ENCODE data around the gene PPM1H.
"Not testable (repeated sequence)": the region's sequence is repeated elsewhere in the genome, so short reads cannot be mapped to it uniquely, and the experiment has no call there.

The PPM1H gene

DNA sequence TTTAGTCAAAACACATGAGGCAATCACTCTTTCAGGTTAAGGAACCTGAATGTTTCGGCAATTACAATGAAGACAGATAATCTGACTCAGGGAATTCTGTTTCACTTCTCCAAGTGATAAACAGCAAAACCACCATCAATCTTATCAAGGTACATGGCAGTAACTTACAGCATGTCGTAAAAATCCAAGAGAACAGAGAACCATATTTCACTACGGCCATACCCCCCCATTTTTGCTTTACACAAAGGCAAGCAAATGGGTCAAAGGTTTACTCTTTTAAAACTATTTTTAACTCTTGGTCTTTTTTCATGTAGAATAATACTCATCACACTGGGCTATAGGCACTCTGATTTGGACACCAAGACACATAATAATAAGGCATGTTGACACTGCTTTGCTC lies 102.4 kb downstream of the PPM1H start:
- no peak for ATAC-seq

DNA sequence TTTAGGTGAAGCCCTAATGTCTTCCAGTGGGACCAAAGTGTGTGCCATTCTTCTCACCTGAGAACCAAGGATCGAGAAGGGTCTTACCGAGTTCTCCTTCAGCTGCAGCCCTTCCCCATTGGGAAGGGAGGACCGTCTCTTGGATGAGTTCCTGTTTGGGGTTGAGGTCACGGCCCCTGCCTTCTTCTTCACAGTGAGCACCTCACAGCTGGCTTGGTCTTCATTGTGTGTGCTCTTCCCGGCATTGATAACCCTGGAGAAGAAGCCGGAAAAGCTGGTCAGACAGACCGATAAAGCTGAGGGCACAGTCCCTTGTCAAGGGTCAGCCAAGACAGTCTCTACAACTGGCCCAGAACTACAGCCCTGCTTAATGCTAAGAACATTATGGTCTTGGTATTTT lies 102.9 kb downstream of the PPM1H start:
- no peak for ATAC-seq

DNA sequence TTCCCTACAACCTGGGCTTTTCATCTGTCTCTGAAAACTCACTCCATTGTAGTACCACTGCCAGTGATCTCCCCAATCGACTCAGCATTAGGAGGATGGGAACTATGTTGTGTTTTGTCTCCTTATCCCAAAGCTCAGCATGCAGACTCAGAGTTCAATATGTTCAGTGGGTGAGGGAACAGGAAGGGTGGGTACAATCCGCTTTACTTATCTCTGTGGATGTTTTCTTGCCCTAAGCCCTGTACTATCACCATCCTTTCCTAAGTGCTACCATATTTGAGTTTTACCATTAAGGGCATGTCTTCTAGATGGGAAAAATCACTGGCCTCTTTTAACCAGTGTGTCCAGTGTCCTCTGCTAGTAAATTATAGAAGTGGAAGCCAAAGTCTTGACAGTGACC lies 107.1 kb downstream of the PPM1H start:
- no peak for ATAC-seq

DNA sequence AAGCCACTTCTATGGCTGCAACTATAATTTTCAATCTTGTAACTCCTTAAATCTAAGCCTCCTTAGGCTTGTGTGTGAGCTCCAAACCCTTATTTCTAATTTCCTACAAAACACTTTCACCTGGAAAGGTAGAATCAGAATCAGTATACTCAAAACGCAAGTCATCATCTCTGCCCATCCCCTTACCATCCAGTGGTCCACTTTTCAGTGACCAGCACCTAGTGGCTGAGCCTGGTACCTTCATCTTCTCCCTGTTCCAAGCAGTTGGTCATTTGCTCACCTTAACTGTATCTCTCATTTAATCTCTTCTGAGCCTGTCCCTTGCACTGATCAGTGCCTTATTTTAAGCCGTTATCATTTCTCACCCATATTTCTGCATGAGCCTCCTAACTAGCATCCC lies 107.9 kb downstream of the PPM1H start:
- no peak for ATAC-seq

- ATAC-seq, result no peak
Measured at GRCh38 chr12:62817556-62818271, 117.2 kb downstream of the PPM1H start.

- ATAC-seq, result no peak
Measured at GRCh38 chr12:62814243-62814642, 120.7 kb downstream of the PPM1H start.

GRCh38 chr12:62813031-62813829 lies 121.7 kb downstream of the PPM1H start:
- no peak for ATAC-seq

DNA sequence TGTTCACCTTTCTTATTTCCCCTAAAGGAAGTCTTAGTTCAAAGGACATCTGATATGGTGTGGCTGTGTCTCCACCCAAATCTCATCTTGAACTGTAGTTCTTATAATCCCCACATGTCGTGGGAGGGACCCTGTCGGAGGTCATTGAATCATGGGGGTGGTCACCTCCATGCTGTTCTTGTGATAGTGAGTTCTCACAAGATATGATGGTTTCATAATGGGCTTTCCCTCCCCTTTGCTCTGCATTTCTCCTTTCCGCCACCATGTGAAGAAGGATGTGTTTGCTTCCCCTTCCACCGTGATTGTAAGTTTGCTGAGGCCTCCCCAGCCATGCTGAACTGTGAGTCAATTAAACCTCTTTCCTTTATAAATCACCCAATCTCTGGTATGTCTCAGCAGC lies 123.5 kb downstream of the PPM1H start:
- ATAC-seq, result not testable (repeated sequence)

DNA sequence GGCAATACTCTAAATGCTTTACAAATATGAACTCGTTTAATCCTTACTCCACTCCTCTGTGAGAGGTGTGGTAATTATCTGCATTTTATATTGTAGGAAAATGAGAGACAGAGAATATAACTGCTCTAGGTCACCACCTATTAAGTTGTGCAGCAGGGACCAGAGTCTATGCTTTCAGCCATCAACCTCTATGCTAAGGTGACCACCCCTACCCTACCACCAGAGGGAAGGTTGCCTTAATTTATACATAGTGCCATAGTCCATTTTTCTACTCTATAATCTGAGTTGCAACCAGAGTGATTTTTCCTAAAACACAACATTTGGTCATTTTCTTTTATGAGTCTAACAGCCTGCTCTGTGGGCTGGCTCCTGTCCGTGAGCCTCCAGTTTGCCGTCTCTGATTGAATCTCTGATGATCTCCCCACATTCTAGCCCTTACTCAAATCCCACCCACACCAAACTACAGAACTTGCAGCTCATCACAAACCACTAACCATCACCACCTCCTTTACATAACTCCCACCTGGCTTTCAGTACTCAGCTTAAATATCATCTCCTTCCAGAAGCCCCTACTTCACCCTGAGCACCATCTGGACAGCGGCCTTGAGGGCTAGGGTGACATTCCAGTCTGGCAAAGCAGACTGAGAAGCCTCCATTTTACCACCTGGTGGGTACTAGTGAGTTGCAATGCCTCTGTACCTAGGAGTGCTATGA lies 126.6 kb downstream of the PPM1H start:
- ATAC-seq, result no peak

DNA sequence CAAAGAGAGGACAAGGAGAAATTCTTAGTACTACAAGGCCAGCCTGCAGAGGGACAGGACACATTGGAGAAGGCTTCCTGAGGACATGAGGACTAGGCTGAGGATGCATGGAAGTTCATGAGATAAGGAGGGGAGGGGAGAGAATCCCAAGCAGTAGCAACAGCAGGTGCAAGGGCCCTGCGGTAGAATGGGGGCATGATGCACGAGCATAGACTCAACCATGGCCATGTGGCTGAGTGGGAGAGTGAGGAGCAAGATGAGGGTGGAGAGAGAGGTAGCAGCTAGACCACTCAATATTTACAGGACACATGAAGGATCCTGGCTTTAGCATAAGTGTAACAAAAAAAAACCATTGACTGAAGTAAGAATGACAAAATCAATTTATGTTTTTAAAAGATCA lies 128.1 kb downstream of the PPM1H start:
- ATAC-seq, result no peak

DNA sequence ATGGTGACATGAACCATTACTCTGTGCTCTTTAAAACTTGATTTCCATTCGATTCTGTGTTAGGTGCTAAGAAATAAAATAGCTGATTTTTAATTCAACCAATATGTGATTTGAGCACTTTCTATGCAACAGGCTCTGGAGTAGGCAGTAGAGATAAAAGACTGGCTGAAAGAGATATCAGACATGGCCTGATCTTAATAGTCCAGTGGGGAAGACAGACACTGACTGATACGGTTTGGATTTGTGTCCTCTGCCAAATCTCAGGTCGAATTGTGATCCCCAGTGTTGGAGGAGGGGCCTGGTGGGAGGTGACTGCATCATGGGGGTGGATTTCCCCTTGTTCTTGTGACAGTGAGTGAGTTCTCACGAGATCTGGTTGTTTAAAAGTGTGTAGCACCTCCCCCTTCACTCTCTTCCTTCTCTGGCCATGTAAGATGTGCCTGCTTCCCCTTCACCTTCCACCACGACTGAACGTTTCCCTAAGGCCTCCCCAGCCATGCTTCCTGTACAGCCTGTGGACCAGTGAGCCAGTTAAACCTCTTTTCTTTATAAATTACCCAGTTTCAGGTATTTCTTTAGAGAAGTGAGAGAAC lies 128.6 kb downstream of the PPM1H start:
- no peak for ATAC-seq

- no peak for ATAC-seq
Measured at GRCh38 chr12:62805517-62805916, 129.4 kb downstream of the PPM1H start.

DNA sequence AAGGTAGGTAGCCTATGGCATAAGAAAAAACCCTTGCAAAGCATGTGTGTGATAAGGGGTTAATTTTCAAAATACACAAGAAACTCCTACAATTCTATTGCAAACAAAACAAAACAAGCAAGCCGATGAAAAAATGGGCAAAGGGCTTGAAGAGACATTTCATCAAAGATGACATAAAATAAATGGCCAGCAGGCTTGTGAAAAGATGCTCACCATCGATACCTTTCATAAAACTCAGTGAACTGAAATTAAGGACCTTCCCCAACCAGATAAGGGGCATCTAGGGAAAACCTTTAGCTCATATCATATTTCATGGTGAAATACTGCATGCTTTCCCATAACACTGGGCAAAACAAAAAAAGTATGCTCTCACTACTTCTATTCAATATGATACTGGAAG lies 131.2 kb downstream of the PPM1H start:
- ATAC-seq, result no peak

- ATAC-seq, result no peak
Measured at GRCh38 chr12:62802984-62803383, 132.0 kb downstream of the PPM1H start.

DNA sequence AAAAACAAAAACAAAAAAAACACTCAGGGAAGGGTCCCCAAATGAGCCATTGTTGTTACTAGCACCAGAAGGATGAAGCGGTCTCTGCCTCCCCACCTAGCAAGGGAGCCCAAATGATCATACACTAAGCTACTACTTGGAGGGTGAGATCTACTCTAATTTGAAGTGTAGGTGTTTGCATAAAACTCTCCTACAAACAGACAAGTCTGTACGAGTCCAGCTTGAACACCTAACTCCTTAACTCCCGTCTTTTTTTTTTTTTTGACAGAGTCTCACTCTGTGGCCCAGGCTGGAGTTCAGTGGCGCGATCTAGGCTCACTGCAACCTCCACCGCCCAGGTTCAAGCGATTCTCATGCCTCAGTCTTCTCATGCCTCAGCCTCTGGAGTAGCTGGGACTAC lies 132.6 kb downstream of the PPM1H start:
- ATAC-seq, result no peak

DNA sequence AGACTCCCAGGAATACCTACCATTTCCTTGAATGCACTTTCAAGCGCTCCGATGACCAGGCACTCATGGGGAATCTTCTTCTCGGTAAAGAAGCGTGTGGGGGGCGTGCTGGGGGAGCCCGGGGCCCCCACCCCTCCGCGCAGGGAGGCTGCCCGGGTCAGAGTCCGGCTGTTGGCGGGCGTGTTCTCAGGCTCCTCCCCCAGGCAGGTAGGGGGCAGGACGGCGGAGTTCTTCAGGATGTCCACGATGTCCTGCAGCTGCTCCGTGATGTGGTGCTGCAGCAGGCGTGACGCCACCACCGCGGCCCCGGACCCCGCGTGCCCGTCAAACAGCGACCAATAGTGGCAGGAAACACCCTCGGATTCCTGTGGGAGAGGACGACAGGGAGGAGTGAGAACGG lies 133.2 kb downstream of the PPM1H start:
- ATAC-seq, result no peak

DNA sequence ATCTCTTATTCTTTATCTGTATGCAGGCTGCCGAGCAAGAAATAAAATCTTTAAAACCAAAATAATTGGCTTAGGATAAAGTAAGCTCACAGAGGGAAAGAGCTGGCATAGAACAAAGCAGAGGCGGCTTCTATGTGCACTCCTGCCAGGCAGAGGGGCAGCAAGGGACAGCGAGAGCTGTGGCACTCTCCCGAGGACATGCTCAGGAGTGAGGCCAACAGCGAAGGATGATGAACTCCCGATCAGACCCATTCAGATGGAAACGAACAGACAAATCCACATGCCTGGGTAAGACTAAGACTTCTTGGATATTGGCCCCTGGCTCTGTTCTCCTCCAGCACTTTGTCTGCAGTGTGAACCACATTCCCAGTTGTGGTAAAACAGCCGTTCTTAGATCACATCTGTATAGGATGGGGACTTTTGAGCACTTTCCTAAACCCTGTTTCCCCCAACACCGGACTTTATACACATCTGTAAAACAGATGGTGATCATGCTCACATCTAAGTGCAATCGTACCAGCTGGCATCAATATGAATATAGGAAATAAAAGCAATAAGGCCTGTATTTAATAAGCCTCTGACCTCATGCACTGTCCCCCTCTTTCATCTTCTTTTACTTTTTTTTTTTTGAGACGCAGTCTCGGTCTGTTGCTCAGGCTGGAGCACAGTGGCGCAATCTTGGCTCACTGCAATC lies 134.1 kb downstream of the PPM1H start:
- ATAC-seq, result no peak

DNA sequence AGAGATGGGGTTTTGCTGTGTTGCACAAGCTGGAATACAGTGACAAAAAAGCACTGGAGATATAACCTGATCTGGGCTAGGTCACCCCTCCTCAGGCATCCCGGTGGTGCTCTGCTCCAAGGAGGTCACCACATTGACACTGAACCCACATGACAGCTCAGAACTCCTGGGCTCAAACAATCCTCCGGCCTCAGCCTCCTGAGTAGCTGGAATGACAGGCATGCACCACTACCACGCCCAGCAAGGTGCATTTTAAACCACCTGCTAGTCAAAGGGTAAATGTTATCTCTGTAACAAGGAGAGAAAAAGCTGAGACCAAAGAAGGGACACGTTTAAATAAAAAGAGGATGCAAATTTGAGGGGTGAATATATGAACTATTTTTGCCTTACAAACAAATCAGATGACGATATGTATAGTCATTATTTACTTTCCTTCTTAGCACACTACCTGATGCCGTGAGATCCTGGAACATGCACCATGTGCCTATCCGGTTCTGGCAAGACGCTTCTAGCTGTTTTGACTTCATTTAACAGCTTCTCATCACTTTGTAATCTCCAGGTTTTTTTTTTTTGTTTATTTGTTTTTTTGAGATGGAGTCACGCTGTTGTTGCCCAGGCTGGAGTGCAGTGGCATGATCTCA lies 135.1 kb downstream of the PPM1H start:
- ATAC-seq, result no peak

DNA sequence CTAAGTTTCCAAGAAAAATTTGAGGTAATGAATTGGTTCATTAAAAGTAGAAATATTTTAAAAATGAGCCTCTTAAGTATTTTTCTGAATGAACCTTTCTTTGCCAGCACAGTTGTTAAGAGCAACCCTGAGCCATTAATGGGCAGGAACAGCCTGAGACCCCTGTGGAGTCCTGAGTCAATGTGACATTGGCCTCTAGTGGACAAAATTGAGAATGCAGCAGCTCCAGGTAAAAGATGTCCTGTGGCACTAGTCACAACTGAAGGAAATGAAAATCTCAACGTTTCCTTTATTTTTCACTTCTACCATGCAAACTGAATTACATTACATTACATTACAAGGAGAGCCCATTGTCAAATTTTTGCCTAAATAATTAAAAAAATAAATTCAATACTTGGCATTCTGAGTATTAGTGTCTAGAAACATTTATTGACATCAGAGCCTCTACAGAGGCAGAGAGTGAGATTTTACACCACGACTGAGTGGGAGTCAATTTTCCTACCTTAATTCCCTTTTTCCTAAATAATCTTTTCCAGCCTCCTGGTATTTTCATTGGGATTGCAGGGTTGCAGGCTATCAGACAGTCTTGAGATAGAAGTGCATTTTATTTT lies 135.7 kb downstream of the PPM1H start:
- ATAC-seq, result peak; percentile 53 to 78

DNA sequence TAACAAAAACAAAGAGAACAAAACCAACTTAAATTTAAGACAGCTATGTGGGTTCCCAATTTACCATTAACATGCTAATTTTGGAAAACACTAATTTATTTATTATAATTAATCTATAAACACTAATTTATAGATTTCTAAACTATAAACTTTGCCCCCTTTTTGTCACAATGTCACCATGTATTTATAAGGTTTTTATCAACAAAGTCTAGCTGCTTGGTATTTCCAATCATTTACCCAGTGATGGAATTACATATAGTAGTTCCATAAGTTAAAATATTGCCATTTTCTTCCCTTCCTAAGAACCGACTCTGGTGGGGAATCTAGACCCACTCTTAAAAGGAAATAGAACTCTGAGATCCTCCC lies 140.7 kb downstream of the PPM1H start:
- ATAC-seq, result no peak

DNA sequence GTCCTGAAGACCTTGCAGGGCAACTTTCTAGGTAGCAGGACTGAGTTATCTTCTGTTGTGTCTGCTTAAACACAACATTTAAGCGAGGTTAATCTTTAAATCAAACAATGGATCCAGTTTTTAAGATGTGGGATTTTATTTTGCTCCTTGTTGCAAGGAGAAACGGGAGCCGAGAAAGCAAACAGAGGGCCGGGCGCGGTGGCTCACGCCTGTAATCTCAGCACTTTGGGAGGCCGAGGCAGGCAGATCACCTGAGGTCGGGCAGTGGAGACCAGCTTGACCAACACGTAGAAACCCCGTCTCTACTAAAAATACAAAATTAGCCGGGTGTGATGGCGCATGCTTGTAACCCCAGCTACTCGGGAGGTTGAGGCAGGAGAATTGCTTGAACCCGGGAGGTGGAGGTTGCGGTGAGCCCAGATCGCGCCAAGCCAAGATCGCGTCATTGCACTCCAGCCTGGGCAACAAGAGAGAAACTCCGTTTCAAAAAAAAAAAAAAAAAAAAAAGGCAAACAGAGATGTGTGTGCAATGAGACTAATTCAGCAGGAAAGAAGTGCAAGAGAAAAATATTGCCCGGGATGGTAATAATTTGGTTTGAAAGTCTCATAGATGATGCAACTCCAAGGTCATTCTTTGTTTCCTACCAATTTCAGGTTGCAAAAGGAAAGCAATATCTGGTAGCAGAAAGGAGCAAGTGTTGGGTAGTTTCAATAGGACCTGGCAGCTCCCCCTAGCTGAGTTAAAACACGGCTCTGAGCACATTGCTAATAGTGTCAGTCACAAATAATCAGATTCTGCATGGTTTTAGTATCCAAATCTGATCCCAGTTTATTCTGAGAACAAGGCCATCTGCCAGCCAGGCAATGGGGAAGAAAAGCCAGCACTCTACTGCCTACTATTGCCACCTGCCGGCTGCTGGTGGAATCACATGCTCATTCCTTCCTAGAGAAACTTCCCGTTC lies 141.4 kb downstream of the PPM1H start:
- no peak for ATAC-seq
